Stimulated activated CD8-positive, alpha-beta memory T cell treated with anti-CD3 and anti-CD28 coated beads, Interleukin-7, amount 100 ng/mL, for 24 hours (primary cell): ENCODE results near the gene FGFR2.

Experiments used
- DNase-seq: peaks from one replicate; pipeline ENCODE4 v3.0.0-alpha.2; 2020; ENCODE audit warnings: low read depth

FGFR2 gene

GRCh38 chr10:121493521-121493920, 104.7 kb downstream of the FGFR2 start:
- no peak for DNase-seq

DNA sequence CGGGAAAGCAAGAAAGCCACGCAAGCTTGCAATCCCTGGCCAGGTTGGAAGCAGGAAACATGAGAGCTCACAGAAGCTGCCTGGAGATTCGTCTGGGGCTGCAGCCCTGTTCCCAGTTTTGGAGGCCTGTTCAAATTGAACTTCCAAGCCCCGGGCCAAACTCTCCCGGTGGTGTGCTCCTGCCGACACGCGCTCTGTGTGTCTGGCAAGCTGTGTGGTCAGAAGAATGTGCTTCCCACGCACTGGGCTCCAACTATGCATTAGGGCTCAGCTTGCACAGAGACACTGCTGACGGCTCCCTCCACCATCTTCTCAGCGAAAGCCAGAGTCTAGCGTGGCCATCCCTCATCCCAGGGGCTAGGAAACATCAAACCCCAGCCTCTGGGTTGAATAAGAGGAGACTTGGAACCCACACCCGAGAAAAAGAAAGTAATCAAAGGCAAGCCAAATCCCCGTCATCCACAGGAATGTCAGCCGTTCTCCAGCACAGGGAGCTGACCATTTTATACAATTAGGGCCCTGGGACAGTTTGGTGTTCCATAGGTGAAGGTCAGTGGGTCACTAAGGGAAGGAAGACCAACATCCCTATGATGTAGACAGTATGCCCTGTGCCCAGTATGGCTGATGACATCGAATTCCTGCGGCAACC, 107.2 kb downstream of the FGFR2 start:
- DNase-seq: no peak

DNA sequence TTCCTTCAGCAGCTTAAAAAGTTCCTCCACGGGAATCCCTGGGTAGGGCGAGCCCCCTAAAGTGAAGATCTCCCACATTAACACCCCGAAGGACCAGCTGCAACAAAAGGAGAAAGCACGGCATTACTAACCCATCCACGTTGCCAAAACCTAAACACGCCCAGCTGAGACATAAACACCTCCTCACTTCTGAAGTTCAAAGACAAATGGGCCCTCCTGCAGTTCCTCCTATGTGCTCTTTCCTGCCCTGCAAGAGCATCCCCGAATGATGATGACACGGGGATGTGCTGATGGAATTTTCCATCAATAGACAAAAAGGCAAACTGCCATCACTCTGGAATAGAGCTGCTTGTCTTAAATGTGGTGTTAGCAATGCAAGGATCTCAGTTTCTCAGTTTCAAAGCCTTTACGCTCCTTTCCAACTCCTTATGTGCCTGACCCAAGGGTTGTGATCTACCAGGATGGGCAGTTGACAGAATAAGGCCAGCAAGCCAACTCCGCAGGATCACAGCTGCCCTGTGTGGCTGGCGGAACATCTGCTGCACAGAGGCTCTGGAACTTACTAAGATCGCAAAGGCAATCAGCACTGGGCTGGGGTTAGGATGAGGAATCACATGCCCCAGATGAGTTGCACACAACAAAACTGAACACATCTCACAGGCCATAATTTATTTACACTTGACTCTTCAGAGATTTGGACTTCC, 112.7 kb downstream of the FGFR2 start:
- DNase-seq: no peak

GRCh38 chr10:121484816-121485215, 113.4 kb downstream of the FGFR2 start:
- DNase-seq: no peak

- no peak for DNase-seq
Observed at GRCh38 chr10:121484401-121484800, 113.8 kb downstream of the FGFR2 start.

DNA sequence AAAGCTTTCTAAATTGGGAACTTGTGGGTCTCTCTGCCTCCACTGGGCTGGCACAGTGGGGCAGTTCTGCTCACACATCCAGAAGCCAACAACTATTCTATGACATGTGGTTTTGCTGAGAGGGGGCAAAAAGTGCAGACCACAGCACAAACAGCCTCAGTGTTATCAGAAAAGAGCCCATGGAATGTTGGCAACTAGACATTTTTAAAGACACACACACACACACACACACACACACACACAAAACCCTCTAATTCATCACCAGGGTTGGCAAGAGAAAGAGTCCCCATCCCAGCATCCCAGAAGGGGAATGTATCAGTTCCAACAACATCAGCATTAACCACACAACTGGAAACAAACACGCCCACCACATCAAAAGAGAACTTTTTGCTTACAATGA, 117.1 kb downstream of the FGFR2 start:
- DNase-seq: no peak

DNA sequence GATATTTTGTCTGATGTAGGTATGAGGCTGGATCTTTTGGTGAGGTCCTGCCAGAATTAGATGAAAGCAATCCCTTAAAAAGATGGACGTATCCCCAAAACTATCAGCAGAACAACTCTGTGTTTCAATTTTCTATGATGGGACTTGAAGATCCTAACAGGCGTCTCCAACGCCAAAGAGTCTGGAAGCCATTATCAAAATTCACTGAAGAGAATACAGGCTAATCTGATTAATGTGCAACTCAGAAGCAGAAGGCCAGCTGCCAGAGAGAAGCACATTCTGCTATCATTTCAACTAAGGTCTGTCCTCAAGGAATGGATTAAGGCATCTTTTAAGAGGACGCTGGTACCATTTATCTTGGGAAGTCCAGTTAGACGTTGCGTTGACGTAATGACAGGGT, 119.7 kb downstream of the FGFR2 start:
- DNase-seq: no peak

DNA sequence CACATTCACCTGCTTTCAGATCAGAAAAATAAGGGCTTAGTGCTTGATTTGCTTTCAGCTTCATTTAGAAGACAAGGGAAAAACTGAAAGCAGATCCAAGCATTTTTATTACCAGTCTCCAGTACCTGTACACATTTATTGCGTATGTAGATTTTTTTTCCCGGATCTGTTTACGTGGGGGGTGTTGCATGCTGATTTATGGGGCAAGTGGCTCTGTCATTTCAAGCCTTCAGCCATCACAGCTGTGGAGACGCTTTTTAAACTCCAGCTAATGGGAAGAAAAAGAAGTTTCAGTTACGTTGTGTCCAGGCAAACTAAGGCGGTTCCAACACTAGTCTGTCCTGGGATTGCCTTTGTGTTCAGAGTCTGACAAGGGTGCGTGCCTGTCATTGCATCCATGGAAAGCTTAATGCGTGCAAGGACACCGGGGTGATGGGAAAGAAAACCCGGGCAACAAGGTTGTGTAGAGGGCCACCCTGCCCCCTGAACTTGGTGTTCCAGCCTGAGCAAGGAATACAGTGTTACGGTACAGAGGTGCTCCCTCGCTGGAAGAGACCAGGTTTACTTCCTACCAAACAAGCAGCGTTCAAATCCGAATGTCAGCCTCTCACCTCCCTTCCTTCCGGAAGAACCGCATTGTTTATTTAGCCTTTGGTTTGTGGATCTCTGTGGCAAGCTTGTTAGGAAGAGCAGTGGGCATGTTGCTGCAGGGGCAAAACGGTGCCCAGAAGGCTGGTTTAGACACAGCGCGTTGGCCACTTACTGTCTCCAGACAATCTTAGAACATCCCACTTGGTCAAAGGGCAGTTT, 128.2 kb downstream of the FGFR2 start:
- no peak for DNase-seq

DNA sequence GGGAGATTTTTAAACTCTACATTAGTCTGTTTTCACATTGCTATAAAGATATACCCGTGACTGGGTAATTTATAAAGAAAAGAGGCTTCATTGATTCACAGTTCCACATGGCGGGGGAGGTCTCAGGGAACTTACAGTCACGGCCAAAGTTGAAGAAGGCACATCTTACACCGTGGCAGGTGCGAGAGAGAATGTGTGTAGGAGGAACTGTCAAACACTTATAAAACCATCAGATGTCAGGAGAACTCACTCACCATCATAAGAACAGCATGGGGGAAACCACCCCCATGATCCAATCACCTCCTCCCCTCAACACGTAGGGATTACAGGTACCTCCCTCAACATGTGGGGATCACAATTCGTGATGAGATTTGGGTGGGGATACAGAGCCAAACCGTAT, 129.5 kb downstream of the FGFR2 start:
- no peak for DNase-seq

DNA sequence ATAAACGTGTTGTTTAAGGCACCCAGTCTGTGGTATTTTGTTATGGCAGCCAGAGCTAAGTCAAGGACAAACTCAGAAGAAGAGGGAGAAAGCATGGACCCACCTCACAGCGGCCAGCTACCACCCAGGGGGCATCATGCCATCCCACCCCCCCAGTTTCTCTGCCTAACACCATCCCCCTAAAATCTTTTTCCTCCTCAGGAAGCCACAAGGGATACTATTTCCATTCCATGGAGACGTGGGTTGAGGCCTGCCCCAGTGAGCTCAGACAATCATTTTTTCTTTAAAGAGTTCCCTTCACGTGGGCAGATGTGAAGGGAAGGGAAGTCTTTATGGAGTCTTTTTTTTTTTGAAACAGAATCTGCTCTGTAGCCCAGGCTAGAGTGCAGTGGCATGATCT, 131.8 kb downstream of the FGFR2 start:
- DNase-seq: no peak

DNA sequence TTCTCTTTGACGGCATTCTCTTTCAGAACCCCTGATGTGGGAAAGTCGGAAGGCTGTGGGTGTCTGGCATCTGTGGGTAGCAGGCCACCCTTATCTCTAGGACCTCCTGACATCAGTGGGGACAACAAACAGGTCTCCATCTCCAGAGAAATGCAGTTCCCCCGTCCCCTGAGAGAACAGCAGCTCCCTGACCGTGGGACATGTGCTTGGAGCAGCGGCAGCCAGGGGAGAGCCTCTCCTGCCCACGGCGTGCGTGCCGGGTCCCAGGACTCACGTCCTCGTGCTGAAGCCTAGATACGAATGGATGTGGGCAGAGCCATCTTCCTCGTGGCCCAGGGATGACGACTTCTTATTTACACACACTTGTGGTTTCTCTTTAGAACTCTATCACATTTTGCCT, 133.0 kb downstream of the FGFR2 start:
- DNase-seq: no peak

- DNase-seq: no peak
Observed at GRCh38 chr10:121464517-121464916, 133.7 kb downstream of the FGFR2 start.

DNA sequence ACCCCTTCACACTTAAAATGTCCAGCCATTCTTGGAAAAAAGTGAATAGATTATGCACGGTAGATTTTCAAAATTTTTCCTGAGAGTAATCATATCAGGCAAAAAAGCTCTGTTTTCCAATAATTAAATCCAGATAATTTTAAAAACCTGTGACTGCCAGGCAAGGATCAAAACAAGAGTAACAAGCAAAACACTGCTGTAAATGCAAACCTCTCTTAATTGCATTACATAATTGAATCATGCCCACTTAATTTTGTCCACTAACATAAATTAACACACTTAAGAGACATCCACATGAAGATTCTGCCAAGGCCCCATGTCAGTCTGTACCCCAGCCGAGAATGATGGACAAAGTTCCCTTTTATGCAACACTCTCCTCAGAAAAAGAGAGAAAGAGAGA, 135.3 kb downstream of the FGFR2 start:
- no peak for DNase-seq

DNA sequence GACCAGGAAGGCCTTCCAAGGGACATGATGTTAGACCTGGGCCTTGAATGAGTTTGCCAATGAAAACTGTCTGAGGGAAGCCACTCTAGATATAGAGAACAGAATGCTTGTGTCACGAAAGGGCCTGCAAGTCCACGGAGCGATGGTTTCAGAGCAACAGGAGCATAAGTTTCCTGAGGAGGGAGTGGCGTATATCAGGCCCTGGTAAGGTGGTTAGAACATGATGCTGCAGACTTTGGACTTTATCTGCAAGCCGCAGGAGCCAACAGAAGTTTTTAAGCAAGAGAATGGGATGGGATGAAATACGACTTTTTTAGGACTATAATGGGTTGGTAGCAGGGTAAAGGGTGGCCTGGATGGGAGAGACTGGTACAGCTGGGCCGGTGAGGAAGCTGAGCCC, 136.0 kb downstream of the FGFR2 start:
- no peak for DNase-seq

DNA sequence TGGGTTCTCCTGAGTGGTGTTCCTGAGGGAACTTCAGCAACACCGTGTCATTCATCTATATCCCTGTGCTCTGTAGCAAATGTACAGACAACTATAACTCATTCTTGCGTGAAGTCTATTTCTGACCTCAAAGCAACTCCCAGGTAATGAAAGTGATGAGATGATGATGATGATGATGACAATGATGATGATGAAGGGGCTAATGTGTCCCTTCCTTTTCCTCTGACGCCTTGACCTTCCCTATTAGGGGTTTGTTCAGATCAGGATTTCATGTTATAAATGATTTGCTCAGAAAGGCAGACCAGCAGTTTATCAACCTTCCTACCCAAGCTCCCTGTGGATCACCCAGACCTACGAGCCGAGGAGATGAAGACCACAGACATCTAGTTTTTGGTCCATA, 136.9 kb downstream of the FGFR2 start:
- DNase-seq: no peak

- no peak for DNase-seq
Observed at GRCh38 chr10:121460733-121461132, 137.5 kb downstream of the FGFR2 start.

DNA sequence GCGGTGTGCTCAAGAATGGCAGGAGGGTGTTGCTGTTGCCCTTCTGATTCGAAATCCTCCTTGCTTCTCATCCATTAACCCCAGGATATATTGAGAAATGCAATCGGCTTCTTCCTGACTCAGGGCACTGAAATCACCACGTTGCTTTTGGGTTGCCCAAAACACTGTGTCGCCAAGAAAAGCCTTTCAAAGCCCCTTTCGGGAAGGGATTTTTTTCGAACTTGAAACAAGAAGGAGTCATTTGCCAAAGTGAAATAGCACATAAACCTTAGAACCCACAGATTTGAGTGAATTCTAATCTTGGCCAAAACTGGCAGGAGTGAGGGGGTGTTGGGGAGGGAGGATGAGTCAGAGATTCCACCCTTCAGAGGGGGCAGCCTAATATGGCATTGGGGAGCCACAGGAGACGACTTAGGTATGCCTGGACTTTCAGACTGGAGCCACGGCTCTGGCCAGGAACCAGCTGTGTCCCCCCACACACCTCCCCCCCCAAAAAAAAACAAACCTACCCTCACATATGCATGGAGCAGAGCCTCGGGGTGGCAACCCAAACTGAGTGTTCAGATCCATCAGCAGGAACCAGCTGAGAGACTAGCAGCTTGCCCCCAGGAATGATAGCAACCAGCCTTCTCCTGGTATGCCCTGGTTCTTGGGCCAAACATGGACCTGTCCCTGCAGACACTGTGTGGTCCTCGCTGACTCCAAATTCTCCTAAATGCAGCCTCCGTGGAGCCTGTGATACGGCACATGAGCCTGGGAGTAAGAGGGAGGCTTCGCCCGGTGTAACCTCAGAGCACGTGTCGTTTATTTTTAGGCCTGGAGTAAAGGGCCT, 138.4 kb downstream of the FGFR2 start:
- DNase-seq: no peak

- DNase-seq: no peak
Observed at GRCh38 chr10:121459279-121459621, 139.0 kb downstream of the FGFR2 start.

GRCh38 chr10:121457729-121458128, 140.5 kb downstream of the FGFR2 start:
- no peak for DNase-seq

DNA sequence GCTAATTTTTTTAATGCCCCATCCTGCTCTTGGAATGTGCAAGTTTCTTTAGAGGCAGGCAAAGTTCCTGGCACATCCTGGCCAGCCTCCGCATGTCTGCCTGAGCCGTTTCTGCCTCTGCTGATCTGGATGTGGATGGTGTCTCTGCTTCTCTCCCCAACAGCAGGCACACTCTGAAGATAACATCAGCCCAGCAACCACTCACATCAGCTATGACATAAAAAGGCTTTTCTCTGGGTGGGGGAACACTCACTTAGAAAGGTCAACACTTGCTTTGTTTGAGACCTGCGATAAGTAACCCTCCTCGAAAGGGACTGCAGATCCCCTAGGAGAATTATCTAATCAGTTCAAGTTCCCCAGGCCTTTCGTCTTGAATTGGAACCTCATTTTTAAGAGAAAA, 142.9 kb downstream of the FGFR2 start:
- no peak for DNase-seq

DNA sequence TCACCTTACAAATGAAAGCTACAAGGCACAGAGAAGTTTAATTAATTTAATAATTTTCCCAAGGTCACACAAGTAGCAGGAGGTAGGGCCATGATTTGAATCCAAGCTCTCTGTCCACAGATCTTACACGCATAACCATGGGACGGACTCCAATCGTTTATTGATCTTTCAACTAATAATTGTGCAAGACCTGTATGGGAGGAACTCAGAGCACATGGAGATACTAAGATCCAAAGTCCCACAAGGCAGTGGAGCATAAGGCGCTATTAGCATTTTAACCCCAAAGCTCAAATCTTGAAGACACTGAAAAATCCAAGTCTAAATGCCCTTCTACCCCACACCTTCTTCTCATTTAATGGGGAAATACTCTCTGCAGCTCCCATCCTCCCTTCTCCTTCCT, 143.5 kb downstream of the FGFR2 start:
- DNase-seq: no peak

GRCh38 chr10:121453160-121453559, 145.1 kb downstream of the FGFR2 start:
- no peak for DNase-seq
